Spleen (tissue), 11 donors: ENCODE measurements around the gene PRDX3. TPM values are rescaled to one million over a fixed set of nuclear protein-coding genes. Genes with fewer than 3 reads are reported as not detected.

Experiments used
- DNase-seq: peaks from one replicate; pipeline ENCODE4 v3.0.0-alpha.2; 2020
- H3K27ac ChIP-seq, 8 donors: fragments of 200-600 bp; sonication (generic) in 7 of 8; 1 replicate in 4 of 8; 2 replicates in 4 of 8; pipeline versions ENCODE4 v1.5.0 to v1.8.0; 2016 to 2021; ENCODE audit warnings: inconsistent platforms in 4 of 8, mild to moderate bottlenecking in 4 of 8, moderate library complexity in 1 of 8
- H3K27me3 ChIP-seq, 7 donors: fragments of 200-600 bp; sonication (generic) in 6 of 7; replicated peaks in 1 of 7; 1 replicate in 4 of 7; 2 replicates in 3 of 7; pipeline versions ENCODE4 v1.5.0 to v1.8.0; 2016 to 2021; ENCODE audit warnings: inconsistent platforms in 3 of 7, mild to moderate bottlenecking in 1 of 7
- H3K36me3 ChIP-seq, 6 donors: fragments of 200-600 bp; sonication (generic) in 5 of 6; 1 replicate in 4 of 6; 2 replicates in 2 of 6; pipeline versions ENCODE4 v1.5.0 to v1.8.0; 2016 to 2021; ENCODE audit warnings: inconsistent platforms in 2 of 6
- H3K4me1 ChIP-seq, 6 donors: fragments of 200-600 bp; sonication (generic) in 5 of 6; 1 replicate in 3 of 6; 2 replicates in 3 of 6; pipeline versions ENCODE4 v1.5.0 to v1.8.0; 2016 to 2021; ENCODE audit warnings: inconsistent platforms in 3 of 6
- H3K4me3 ChIP-seq, 8 donors: fragments of 200-600 bp; sonication (generic) in 7 of 8; 1 replicate in 4 of 8; 2 replicates in 4 of 8; pipeline versions ENCODE4 v1.5.0 to v1.8.0; 2016 to 2021; ENCODE audit warnings: inconsistent platforms in 4 of 8, mild to moderate bottlenecking in 4 of 8, moderate library complexity in 2 of 8
- H3K9me3 ChIP-seq, 8 donors: fragments of 200-600 bp; sonication (generic) in 7 of 8; 1 replicate in 4 of 8; 2 replicates in 4 of 8; pipeline versions ENCODE4 v1.5.0 to v1.8.0; 2016 to 2021; ENCODE audit warnings: inconsistent platforms in 4 of 8
- CTCF ChIP-seq, 11 experiments: fragments of 200-600 bp in 7 of 11; fragments of 450-650 bp in 4 of 11; sonication (generic) in 4 of 11; IDR thresholded peaks in 8 of 11; conservative IDR thresholded peaks in 3 of 11; 1 replicate in 7 of 11; 2 replicates in 4 of 11; pipeline versions ENCODE4 v1.4.0 to v1.8.0; 2016 to 2021; ENCODE audit warnings: antibody characterized with exemption in 11 of 11, inconsistent platforms in 4 of 11, mild to moderate bottlenecking in 1 of 11
- POLR2A ChIP-seq, 3 donors: fragments of 450-650 bp; IDR thresholded peaks; one replicate each; pipeline ENCODE4 v1.5.1; 2017; ENCODE audit warnings: antibody characterized with exemption in 3 of 3, mild to moderate bottlenecking in 1 of 3
- POLR2AphosphoS5 ChIP-seq, 3 donors: sonication (generic); formaldehyde crosslinking; IDR thresholded peaks; one replicate each; pipeline ENCODE4 v1.5.1; 2017; ENCODE audit warnings: antibody characterized with exemption in 3 of 3
- WGBS, 5 donors: extraction: QIAGEN DNeasy Blood & Tissue Kit in 3 of 5; methylation state at CpG; one replicate each; pipeline versions ENCODE4 v1.1.5 to v1.1.7; 2013 to 2018; 5-methylcytosine and 5-hydroxymethylcytosine counted together
- intact Hi-C: fragments of 100-400 bp; cut with DNase I; formaldehyde crosslinking; loops from one replicate; pipeline ENCODE4 v1.15.0; 2023; ENCODE audit warnings: low total_unique reads
- polyA plus RNA-seq, 3 donors: library from polyadenylated mRNA; stranded (reverse); fragments of 200-250 nt; gene quantifications; one replicate each; pipeline ENCODE4 v1.2.1, GENCODE V29; 2013
- small RNA-seq, 4 donors: library from RNA; depleted of rRNA; stranded (forward); fragments of <200 nt; gene quantifications; one replicate each; pipeline ENCODE3, GENCODE V24; 2016
- total RNA-seq, 7 donors: library from RNA; depleted of rRNA in 3 of 7; stranded (reverse); fragments of >200 nt in 3 of 7; fragmentation: NEBNext Ultra II Directional in 4 of 7; extraction: Animal tissue kit (Norgen Biotek cat#: 25700) in 4 of 7; gene quantifications; one replicate each; pipeline versions ENCODE4 v1.1.0 to v1.2.1, GENCODE V29; 2016 to 2021
- donor health status: healthy with polysubstance abuse.
- donor health status: DM: no; HTN: no; CAD: no; lungs with moderate emphysema.
- donor health status: DM: no; HTN: no; CAD: no.
- donor health status: Bipolar disorder and iron deficiency.
- donor health status: healthy.
- donor health status: DM: no; HTN: no; CAD: no.
- donor health status: DM: yes; HTN: yes; CAD: no.

PRDX3 gene
- total and polyA plus RNA-seq, 10 donors: 61.9 to 138 (median 96.5) TPM

DNA sequence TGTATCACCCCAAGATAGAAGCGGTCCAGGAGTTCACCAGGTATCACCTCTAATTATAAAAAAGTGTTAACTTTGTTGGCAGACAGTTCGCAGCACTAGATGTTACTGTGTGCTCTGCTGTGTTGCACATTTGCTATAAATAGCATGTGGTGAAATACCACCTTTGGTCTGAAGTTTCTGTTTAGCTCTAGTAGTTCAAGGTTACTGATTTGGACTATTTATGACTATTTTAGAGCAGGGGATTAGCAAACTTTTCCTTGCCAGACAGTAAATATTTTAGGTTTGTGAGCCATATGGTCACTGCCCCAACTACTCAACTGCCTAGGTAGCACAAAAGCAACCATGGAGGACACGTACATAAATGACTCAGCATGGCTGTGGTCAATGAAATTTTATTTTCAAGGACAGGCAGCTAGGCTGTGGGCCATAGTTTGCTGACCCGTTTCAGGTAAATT is 58.2 kb downstream of the PRDX3 start:
- Histone ChIP-seq H3K27ac (peak overlapping the region in 5 of 8 donors; percentile 6 to 68 (median 54)), H3K4me1 (peaks cover 0 to 25% (median 8%) of the 10 kb centered on the region in 6 donors), H3K27me3 (no peaks in the 10 kb centered on the region), H3K36me3 (peaks cover 0 to 93% (median 61%) of the 10 kb centered on the region in 6 donors), H3K4me3 (no peak overlapping the region), H3K9me3 (no peaks in the 10 kb centered on the region)
- TF ChIP-seq CTCF (IDR thresholded peaks at IDR 0.05 in 8 of 11, conservative IDR thresholded peaks at IDR 0.05 in 3 of 11): no peak
- no peak for TF ChIP-seq POLR2A (IDR thresholded peaks at IDR 0.05)
- TF ChIP-seq POLR2AphosphoS5 (IDR thresholded peaks at IDR 0.05): no peak
- 44 to 62% (median 58%) methylated on average over 4 of the region's 4 CpGs for WGBS, 5 donors
- intact Hi-C loops: no loop called here
- DNase-seq: no peak

GRCh38 chr10:119119400-119119799 is 59.2 kb downstream of the PRDX3 start:
- Histone ChIP-seq H3K27me3 (no peaks in the 10 kb centered on the region), H3K4me1 (peaks cover 0 to 32% (median 10%) of the 10 kb centered on the region in 6 donors), H3K4me3 (no peak overlapping the region), H3K36me3 (peaks cover 0 to 90% (median 55%) of the 10 kb centered on the region in 6 donors), H3K27ac (no peak overlapping the region), H3K9me3 (no peaks in the 10 kb centered on the region)
- intact Hi-C loops: no loop called here
- 88 to 94% (median 92%) methylated on average over 1 of the region's 1 CpG for WGBS, 5 donors
- no peak for DNase-seq
- no peak for TF ChIP-seq CTCF (IDR thresholded peaks at IDR 0.05 in 8 of 11, conservative IDR thresholded peaks at IDR 0.05 in 3 of 11)

GRCh38 chr10:119118231-119118630 is 60.4 kb downstream of the PRDX3 start:
- WGBS, 5 donors: 88 to 94% (median 91%) methylated on average over 5 of the region's 5 CpGs

More at GRCh38 chr10:119118231-119118630, 60.4 kb downstream of the PRDX3 start:
- H3K9me3 ChIP-seq: no peaks in the 10 kb centered on the region
- H3K36me3 ChIP-seq: peaks cover 0 to 90% (median 51%) of the 10 kb centered on the region in 6 donors
- no peak overlapping the region for H3K4me3 ChIP-seq
- intact Hi-C loops: no loop called here
- no peak overlapping the region for H3K27ac ChIP-seq
- peaks cover 0 to 44% (median 15%) of the 10 kb centered on the region in 6 donors for H3K4me1 ChIP-seq
- TF ChIP-seq POLR2AphosphoS5 (IDR thresholded peaks at IDR 0.05) (no peak), POLR2A (IDR thresholded peaks at IDR 0.05) (no peak), CTCF (IDR thresholded peaks at IDR 0.05 in 8 of 11, conservative IDR thresholded peaks at IDR 0.05 in 3 of 11) (no peak)
- no peak for DNase-seq
- H3K27me3 ChIP-seq: no peaks in the 10 kb centered on the region

Small RNAs within 50 kb of the gene (small RNA-seq; reads per million reads assigned to genes)
- gene RN7SL749P: 0 reads per million in 4 donors

Other genes starting within 250 kb of the PRDX3 start
- under 1 TPM; 0.26 to 0.68 (median 0.42) TPM for gene NANOS1, start 149.1 kb downstream of the PRDX3 start, total RNA-seq
- under 1 TPM; 0.09 to 0.86 (median 0.38) TPM for gene NANOS1, start 149.1 kb downstream of the PRDX3 start, polyA plus RNA-seq
- 10 to 100 TPM; 81.4 to 93.9 (median 90.7) TPM for gene EIF3A, start 98.0 kb downstream of the PRDX3 start, total RNA-seq
- gene EIF3A, start 98.0 kb downstream of the PRDX3 start, polyA plus RNA-seq: 10 to 100 TPM; 21.9 to 31.0 (median 22.8) TPM
- gene DENND10, start 74.7 kb downstream of the PRDX3 start, total RNA-seq: 10 to 100 TPM; 28.5 to 57.0 (median 37.4) TPM
- gene DENND10, start 74.7 kb downstream of the PRDX3 start, polyA plus RNA-seq: 10 to 100 TPM; 11.3 to 18.4 (median 12.1) TPM
- gene SFXN4, start 13.1 kb downstream of the PRDX3 start, total RNA-seq: 10 to 100 TPM; 13.3 to 32.1 (median 21.3) TPM
- 10 to 100 TPM; 39.4 to 68.3 (median 58.2) TPM for gene SFXN4, start 13.1 kb downstream of the PRDX3 start, polyA plus RNA-seq
- 10 to 100 TPM; 47.2 to 85.2 (median 59.7) TPM for gene GRK5, start 28.8 kb upstream of the PRDX3 start, total RNA-seq
- gene GRK5, start 28.8 kb upstream of the PRDX3 start, polyA plus RNA-seq: 10 to 100 TPM; 15.5 to 25.0 (median 18.4) TPM